Nephron progenitor cell (in vitro differentiated cells): ENCODE results near the gene MEST.
A peak's percentile ranks its signal among the peaks of the same experiment; 100 is the strongest.

ENCODE experiments used
- DNase-seq: peaks from one replicate; pipeline ENCODE4 v3.0.0; 2021
- H3K27ac Mint-ChIP-seq: 2 replicates; pipeline ENCODE4 v1.8.0; 2021; ENCODE audit warnings: mild to moderate bottlenecking, moderate library complexity, mixed read lengths
- H3K27me3 Mint-ChIP-seq: 2 replicates; pipeline ENCODE4 v1.8.0; 2021; ENCODE audit warnings: mild to moderate bottlenecking, low read depth, mixed read lengths; ENCODE audit not compliant: poor library complexity
- H3K36me3 Mint-ChIP-seq: 2 replicates; pipeline ENCODE4 v1.8.0; 2021; ENCODE audit warnings: low read depth, mixed read lengths
- H3K4me1 Mint-ChIP-seq: 2 replicates; pipeline ENCODE4 v1.8.0; 2021; ENCODE audit warnings: mixed read lengths
- H3K4me3 Mint-ChIP-seq: 2 replicates; pipeline ENCODE4 v1.8.0; 2021; ENCODE audit warnings: mild to moderate bottlenecking, moderate library complexity, mixed read lengths
- H3K9me3 Mint-ChIP-seq: 2 replicates; pipeline ENCODE4 v1.8.0; 2021; ENCODE audit warnings: mild to moderate bottlenecking, moderate library complexity, mixed read lengths
- TF ChIP-seq, protein P1 (sequence below): fragments of 200-600 bp; sonication (generic); IDR thresholded peaks from 2 replicates; pipeline ENCODE4 v1.5.0; 2021; ENCODE audit warnings: antibody characterized with exemption

The MEST gene

DNA sequence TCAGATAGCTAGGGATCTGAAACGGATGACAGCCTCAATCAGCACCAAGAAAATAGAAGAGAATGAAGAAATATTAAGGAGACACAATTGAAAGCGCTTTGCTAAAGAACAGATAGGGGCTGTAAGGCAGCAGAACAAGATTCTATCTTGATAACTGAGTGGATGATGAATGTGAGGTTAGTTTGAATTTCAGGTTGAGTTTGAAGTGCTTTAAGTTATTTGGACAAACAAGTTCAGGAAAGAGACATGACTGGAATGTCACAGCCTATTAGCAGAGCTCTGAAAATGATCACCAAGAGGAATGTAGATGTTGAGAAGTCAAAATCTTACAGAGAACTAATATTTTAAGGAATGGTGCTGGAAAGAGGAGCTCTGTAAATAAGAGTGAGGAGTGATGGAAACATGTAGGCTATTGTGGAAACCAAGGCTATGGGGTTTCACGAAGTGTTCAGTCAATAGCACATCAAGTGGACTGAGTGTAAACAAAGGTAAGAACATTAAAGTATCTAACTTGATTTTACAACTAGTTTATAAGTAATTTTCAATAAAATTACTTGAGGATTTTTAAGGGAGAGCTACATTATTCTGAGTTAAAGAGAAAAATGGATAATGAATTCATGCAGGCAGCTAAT lies 61.6 kb downstream of the MEST start:
- TF ChIP-seq, protein P1, sequence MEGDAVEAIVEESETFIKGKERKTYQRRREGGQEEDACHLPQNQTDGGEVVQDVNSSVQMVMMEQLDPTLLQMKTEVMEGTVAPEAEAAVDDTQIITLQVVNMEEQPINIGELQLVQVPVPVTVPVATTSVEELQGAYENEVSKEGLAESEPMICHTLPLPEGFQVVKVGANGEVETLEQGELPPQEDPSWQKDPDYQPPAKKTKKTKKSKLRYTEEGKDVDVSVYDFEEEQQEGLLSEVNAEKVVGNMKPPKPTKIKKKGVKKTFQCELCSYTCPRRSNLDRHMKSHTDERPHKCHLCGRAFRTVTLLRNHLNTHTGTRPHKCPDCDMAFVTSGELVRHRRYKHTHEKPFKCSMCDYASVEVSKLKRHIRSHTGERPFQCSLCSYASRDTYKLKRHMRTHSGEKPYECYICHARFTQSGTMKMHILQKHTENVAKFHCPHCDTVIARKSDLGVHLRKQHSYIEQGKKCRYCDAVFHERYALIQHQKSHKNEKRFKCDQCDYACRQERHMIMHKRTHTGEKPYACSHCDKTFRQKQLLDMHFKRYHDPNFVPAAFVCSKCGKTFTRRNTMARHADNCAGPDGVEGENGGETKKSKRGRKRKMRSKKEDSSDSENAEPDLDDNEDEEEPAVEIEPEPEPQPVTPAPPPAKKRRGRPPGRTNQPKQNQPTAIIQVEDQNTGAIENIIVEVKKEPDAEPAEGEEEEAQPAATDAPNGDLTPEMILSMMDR, result no peak
- DNase-seq, result no peak
- H3K27ac Mint-ChIP-seq, result peak overlapping the region; percentile 16
- no peak overlapping the region for H3K4me3 Mint-ChIP-seq
- H3K9me3 Mint-ChIP-seq, result peaks cover 10% of the 10 kb centered on the region
- H3K4me1 Mint-ChIP-seq, result no peaks in the 10 kb centered on the region
- H3K27me3 Mint-ChIP-seq, result no peaks in the 10 kb centered on the region
- H3K36me3 Mint-ChIP-seq, result peaks cover 74% of the 10 kb centered on the region

DNA sequence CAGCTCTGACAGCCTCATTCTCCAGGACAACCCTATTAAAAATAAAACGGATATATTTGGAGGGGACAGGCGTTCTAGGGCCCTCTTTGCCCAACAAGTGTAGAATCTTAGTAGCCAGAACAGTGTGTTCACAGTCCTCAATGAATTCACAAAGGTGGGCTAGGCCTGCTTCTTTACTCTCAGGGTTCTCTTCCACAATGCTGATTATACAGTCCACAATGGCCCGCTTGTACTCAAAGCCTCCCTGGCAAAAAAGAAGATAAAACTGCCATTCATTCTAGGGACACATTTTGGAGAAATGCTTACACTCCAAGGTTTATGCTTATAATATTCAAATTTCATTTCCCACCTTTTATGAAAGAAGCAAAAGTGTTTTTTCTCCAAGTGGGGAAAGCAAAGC lies 62.6 kb downstream of the MEST start:
- DNase-seq, result no peak
- Mint-ChIP-seq H3K9me3 (peaks cover 11% of the 10 kb centered on the region), H3K27ac (no peak overlapping the region), H3K36me3 (peaks cover 76% of the 10 kb centered on the region), H3K4me3 (no peak overlapping the region), H3K4me1 (no peaks in the 10 kb centered on the region), H3K27me3 (no peaks in the 10 kb centered on the region)
- TF ChIP-seq, protein P1, result no peak
